ENCODE results near the gene PLXNA4.

GRCh38 chr7:132500727-132501440 lies 75.4 kb downstream of the PLXNA4 start:
- TF ChIP-seq CTCF (optimal IDR thresholded peaks at IDR 0.05 in 1 of 3, IDR thresholded peaks at IDR 0.05 in 1 of 3, conservative IDR thresholded peaks at IDR 0.05 in 1 of 3; ENCODE audit: extremely low read depth in 1 of 3, insufficient read depth in 2 of 3, low read length in 3 of 3), result no peak
- TF ChIP-seq EZH2 (IDR thresholded peaks at IDR 0.05; ENCODE audit: low read length), result no peak

All from keratinocyte (primary cell).